Panc1 (cell line): Measurements from ENCODE around the gene CIC. TPM values are rescaled to one million over a fixed set of nuclear protein-coding genes. Genes with fewer than 3 reads are reported as not detected.

ENCODE experiments used
- ATAC-seq: fragments of 200-7000 bp; cut with Tn5 transposase; 2 replicates; pipeline ENCODE4 v1.9.1; 2020; ENCODE audit warnings: mild to moderate bottlenecking, moderate library complexity
- BruUV-seq: library from RNA; stranded (reverse); fragments of 400-500 nt; replicated peaks from 2 replicates; lab custom pipeline; 2021; lab: Mats Ljungman, UMichigan
- CTCF ChIA-PET: fragments of 300-600 bp; sonication (Branson Sonifier 250); formaldehyde crosslinking; loops from one replicate; lab custom pipeline; 2022; ENCODE audit warnings: antibody characterized with exemption; lab: Charles Lee
- POLR2A ChIA-PET: fragments of 300-600 bp; sonication (Branson Sonifier 250); formaldehyde crosslinking; loops from one replicate; lab custom pipeline; 2022; ENCODE audit warnings: antibody characterized with exemption; lab: Charles Lee
- DNase-seq: peaks from one replicate; pipeline ENCODE4 v3.0.0-alpha.2; 2010; ENCODE audit warnings: low read depth, low spot score
- H3K27ac ChIP-seq: 2 replicates; pipeline ENCODE4 v1.5.1; 2011; ENCODE audit warnings: mild to moderate bottlenecking, low read length, inconsistent platforms
- H3K27me3 ChIP-seq: fragments of 200-500 bp; sonication (Bioruptor generic); 2 replicates; pipeline ENCODE4 v1.6.0; 2014; ENCODE audit warnings: low read length, inconsistent platforms; ENCODE audit not compliant: control insufficient read depth, insufficient read depth
- H3K36me3 ChIP-seq: fragments of 200-500 bp; sonication (Bioruptor generic); 2 replicates; pipeline ENCODE4 v1.5.1; 2014; ENCODE audit warnings: inconsistent platforms, mild to moderate bottlenecking, low read length, moderate library complexity; ENCODE audit not compliant: control insufficient read depth, insufficient read depth
- H3K4me1 ChIP-seq: 2 replicates; pipeline ENCODE4 v1.5.1; 2011; ENCODE audit warnings: inconsistent platforms, mild to moderate bottlenecking, low read length, moderate library complexity; ENCODE audit not compliant: control insufficient read depth, insufficient read depth
- H3K4me3 ChIP-seq, 2 experiments: 2 replicates each; pipeline ENCODE4 v1.5.1; 2011 to 2012; ENCODE audit warnings: low read depth in 2 of 2, low read length in 2 of 2, mild to moderate bottlenecking in 2 of 2, inconsistent platforms in 1 of 2, moderate library complexity in 1 of 2
- H3K9me3 ChIP-seq: fragments of 200-500 bp; sonication (Bioruptor generic); 2 replicates; pipeline ENCODE4 v1.5.1; 2014; ENCODE audit warnings: low read depth, mild to moderate bottlenecking, inconsistent platforms, low read length, moderate library complexity; ENCODE audit not compliant: control insufficient read depth, insufficient read depth
- POLR2AphosphoS5 ChIP-seq: IDR thresholded peaks from 2 replicates; pipeline ENCODE4 v1.6.1; 2012; ENCODE audit warnings: mild to moderate bottlenecking, low read depth, low read length, moderate library complexity
- SIN3A ChIP-seq: IDR thresholded peaks from 2 replicates; pipeline ENCODE4 v1.6.1; 2012; ENCODE audit warnings: low read depth, mild to moderate bottlenecking, low read length, moderate library complexity, borderline replicate concordance; ENCODE audit not compliant: insufficient read depth
- TCF7L2 ChIP-seq: IDR thresholded peaks from 2 replicates; pipeline ENCODE4 v1.6.1; 2011; ENCODE audit warnings: mild to moderate bottlenecking, low read depth, low read length, inconsistent platforms
- in situ Hi-C: cut with HindIII; loops from 2 replicates; pipeline ENCODE4 v1.10.0; 2016; ENCODE audit warnings: low sequenced_read_pairs, low pct_unique_long_range_greater_than_20kb
- intact Hi-C: fragments of 100-400 bp; cut with micrococcal nuclease; formaldehyde crosslinking; loops from one replicate; pipeline ENCODE4 v1.10.0; 2022; ENCODE audit not compliant: unreplicated experiment
- total RNA-seq: library from RNA; stranded (reverse); gene quantifications from one replicate; pipeline ENCODE4 v1.2.1, GENCODE V29; 2021; ENCODE audit not compliant: unreplicated experiment
- TF ChIP-seq, protein P1 (sequence below), 2 experiments: IDR thresholded peaks; 2 replicates each; pipeline ENCODE4 v1.6.1; 2011 to 2012; ENCODE audit warnings: low read depth in 2 of 2, control low read depth in 1 of 2, low read length in 1 of 2, mild to moderate bottlenecking in 1 of 2, moderate library complexity in 1 of 2; ENCODE audit not compliant: insufficient read depth in 1 of 2
- TF ChIP-seq, protein P2 (sequence below): fragments of 450-650 bp; IDR thresholded peaks from 2 replicates; pipeline ENCODE4 v1.5.1; 2017; ENCODE audit warnings: mild to moderate bottlenecking

The CIC gene
- total RNA-seq, 1 experiment from 2014 or later: 67.4 TPM

DNA sequence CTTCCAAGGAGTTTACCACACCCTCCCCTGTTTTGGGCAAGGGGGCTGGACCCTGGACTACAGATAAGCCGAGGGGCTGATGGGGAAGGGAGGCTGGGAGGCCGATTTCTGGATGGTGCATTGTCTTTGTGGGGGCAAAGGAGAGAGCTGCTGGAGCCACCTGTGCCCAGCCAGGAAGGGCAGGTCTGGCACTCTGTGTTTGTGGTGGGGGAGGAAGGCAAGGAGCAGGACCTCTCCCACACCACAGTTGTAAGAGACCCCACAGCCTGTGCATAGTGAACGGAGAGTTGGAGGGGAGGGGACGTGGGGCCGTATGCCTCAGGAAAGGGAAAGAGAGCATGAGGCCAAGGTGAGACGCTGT lies 16.9 kb downstream of the CIC start:
- H3K27ac ChIP-seq: peak overlapping the region; percentile 82
- CTCF ChIA-PET: no interaction called here
- DNase-seq (no peak), ATAC-seq (no peak)
- H3K27me3 ChIP-seq: no peaks in the 10 kb centered on the region
- no peak for TF ChIP-seq SIN3A
- TF ChIP-seq, protein P1, sequence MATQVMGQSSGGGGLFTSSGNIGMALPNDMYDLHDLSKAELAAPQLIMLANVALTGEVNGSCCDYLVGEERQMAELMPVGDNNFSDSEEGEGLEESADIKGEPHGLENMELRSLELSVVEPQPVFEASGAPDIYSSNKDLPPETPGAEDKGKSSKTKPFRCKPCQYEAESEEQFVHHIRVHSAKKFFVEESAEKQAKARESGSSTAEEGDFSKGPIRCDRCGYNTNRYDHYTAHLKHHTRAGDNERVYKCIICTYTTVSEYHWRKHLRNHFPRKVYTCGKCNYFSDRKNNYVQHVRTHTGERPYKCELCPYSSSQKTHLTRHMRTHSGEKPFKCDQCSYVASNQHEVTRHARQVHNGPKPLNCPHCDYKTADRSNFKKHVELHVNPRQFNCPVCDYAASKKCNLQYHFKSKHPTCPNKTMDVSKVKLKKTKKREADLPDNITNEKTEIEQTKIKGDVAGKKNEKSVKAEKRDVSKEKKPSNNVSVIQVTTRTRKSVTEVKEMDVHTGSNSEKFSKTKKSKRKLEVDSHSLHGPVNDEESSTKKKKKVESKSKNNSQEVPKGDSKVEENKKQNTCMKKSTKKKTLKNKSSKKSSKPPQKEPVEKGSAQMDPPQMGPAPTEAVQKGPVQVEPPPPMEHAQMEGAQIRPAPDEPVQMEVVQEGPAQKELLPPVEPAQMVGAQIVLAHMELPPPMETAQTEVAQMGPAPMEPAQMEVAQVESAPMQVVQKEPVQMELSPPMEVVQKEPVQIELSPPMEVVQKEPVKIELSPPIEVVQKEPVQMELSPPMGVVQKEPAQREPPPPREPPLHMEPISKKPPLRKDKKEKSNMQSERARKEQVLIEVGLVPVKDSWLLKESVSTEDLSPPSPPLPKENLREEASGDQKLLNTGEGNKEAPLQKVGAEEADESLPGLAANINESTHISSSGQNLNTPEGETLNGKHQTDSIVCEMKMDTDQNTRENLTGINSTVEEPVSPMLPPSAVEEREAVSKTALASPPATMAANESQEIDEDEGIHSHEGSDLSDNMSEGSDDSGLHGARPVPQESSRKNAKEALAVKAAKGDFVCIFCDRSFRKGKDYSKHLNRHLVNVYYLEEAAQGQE (IDR thresholded peaks at IDR 0.05; ENCODE audit: insufficient read depth in 1 of 2, low read depth in 2 of 2, low read length in 1 of 2): no peak
- TF ChIP-seq, protein P2, sequence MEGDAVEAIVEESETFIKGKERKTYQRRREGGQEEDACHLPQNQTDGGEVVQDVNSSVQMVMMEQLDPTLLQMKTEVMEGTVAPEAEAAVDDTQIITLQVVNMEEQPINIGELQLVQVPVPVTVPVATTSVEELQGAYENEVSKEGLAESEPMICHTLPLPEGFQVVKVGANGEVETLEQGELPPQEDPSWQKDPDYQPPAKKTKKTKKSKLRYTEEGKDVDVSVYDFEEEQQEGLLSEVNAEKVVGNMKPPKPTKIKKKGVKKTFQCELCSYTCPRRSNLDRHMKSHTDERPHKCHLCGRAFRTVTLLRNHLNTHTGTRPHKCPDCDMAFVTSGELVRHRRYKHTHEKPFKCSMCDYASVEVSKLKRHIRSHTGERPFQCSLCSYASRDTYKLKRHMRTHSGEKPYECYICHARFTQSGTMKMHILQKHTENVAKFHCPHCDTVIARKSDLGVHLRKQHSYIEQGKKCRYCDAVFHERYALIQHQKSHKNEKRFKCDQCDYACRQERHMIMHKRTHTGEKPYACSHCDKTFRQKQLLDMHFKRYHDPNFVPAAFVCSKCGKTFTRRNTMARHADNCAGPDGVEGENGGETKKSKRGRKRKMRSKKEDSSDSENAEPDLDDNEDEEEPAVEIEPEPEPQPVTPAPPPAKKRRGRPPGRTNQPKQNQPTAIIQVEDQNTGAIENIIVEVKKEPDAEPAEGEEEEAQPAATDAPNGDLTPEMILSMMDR: no peak
- TF ChIP-seq POLR2AphosphoS5: no peak
- no peak for TF ChIP-seq TCF7L2
- peak overlapping the region in 1 of 2 experiments; percentile 11; a peak in 2 of 4 replicates for H3K4me3 ChIP-seq
- intact Hi-C loops: no loop called here
- H3K4me1 ChIP-seq: peaks cover 34% of the 10 kb centered on the region
- H3K9me3 ChIP-seq: no peaks in the 10 kb centered on the region
- H3K36me3 ChIP-seq: no peaks in the 10 kb centered on the region; the same call in 1 of the 2 replicates
- BruUV-seq: no TSS peak
- in situ Hi-C loops: no loop called here
- POLR2A ChIA-PET: no interaction called here

DNA sequence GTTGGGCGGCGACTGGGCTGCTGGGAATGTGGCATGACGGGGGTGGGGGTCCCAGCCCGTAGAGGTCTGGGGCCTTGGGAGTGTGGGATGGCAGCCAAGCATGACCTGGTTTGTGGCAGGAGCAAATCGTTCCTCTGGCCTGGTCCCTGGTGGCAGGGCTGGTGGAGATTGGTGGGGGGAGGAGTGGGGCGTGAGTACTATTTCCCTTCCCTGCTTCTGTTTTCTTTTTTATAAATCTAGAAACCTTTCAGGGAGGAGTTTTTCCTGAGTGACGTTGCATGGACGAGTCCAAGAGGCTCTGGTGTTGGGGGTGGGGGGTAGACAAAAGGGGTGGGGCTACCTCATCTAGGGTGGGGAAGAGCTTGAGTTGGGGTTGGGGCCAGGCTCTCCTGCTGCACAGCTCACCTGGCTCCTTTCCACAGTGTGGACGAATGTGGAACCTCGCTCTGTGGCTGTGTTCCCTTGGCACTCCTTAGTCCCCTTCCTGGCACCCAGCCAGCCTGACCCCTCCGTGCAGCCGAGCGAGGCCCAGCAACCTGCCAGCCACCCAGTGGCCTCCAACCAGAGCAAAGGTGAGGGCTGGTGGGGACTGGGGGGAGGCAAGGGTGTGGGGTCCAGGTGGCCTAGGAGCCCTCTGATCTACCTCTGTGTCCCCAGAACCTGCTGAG lies 17.4 kb downstream of the CIC start:
- no peaks in the 10 kb centered on the region for H3K27me3 ChIP-seq
- no peaks in the 10 kb centered on the region; the same call in 1 of the 2 replicates for H3K36me3 ChIP-seq
- ChIA-PET CTCF (no interaction called here), POLR2A (no interaction called here)
- in situ Hi-C loops (no loop called here), intact Hi-C loops (no loop called here)
- no peak overlapping the region for H3K4me3 ChIP-seq
- no TSS peak for BruUV-seq
- H3K27ac ChIP-seq: peak overlapping the region; percentile 82; the same call in 1 of the 2 replicates
- ATAC-seq: no peak
- no peak for DNase-seq
- no peaks in the 10 kb centered on the region for H3K9me3 ChIP-seq
- H3K4me1 ChIP-seq: peaks cover 29% of the 10 kb centered on the region
- TF ChIP-seq TCF7L2 (no peak), SIN3A (no peak), POLR2AphosphoS5 (no peak)
- TF ChIP-seq, protein P2: no peak
- TF ChIP-seq, protein P1 (IDR thresholded peaks at IDR 0.05; ENCODE audit: insufficient read depth in 1 of 2, low read depth in 2 of 2, low read length in 1 of 2): no peak
